HepG2 (cell line): ENCODE measurements around the gene TIMM23. TPM values are rescaled to one million over a fixed set of nuclear protein-coding genes. Genes with fewer than 3 reads are reported as not detected.
A peak's percentile ranks its signal among the peaks of the same experiment; 100 is the strongest.

Source experiments
- BCL3 ChIP-seq: sonication (generic); formaldehyde crosslinking; IDR thresholded peaks from 2 replicates; pipeline ENCODE4 v1.5.1; 2020; ENCODE audit warnings: mild to moderate bottlenecking, missing genetic modification reagents, moderate library complexity
- ELF1 ChIP-seq: sonication (generic); formaldehyde crosslinking; IDR thresholded peaks from 2 replicates; pipeline ENCODE4 v1.4.0; 2020; ENCODE audit warnings: missing genetic modification reagents
- FOXP4 ChIP-seq: sonication (generic); formaldehyde crosslinking; IDR thresholded peaks from 2 replicates; pipeline ENCODE4 v1.4.0; 2020; ENCODE audit warnings: missing genetic modification reagents
- KLF12 ChIP-seq: sonication (generic); formaldehyde crosslinking; IDR thresholded peaks from 2 replicates; pipeline ENCODE4 v1.4.0; 2020; ENCODE audit warnings: missing genetic modification reagents, borderline replicate concordance
- POLR2A ChIP-seq, 2 experiments: IDR thresholded peaks; 2 replicates each; pipeline ENCODE4 v1.6.1; 2011; ENCODE audit warnings: low read depth in 2 of 2, low read length in 2 of 2, mild to moderate bottlenecking in 1 of 2, moderate library complexity in 1 of 2; ENCODE audit not compliant: insufficient read depth in 1 of 2
- RARA ChIP-seq: IDR thresholded peaks from 2 replicates; pipeline ENCODE4 v1.6.1; 2016; ENCODE audit warnings: missing genetic modification reagents, missing compliant biosample characterization
- RXRA ChIP-seq: sonication (generic); formaldehyde crosslinking; IDR thresholded peaks from 2 replicates; pipeline ENCODE4 v1.5.1; 2020; ENCODE audit warnings: missing genetic modification reagents
- TBX2 ChIP-seq: sonication (generic); formaldehyde crosslinking; IDR thresholded peaks from 2 replicates; pipeline ENCODE4 v1.5.0; 2020; ENCODE audit warnings: missing genetic modification reagents, mild to moderate bottlenecking, borderline replicate concordance
- TEAD2 ChIP-seq: sonication (generic); formaldehyde crosslinking; IDR thresholded peaks from 2 replicates; pipeline ENCODE4 v1.9.0; 2021; ENCODE audit warnings: missing genetic modification reagents
- TRIM22 ChIP-seq: fragments of 450-650 bp; IDR thresholded peaks from 2 replicates; pipeline ENCODE4 v1.6.1; 2017
- ZFP91 ChIP-seq: sonication (generic); formaldehyde crosslinking; IDR thresholded peaks from 2 replicates; pipeline ENCODE4 v1.9.0; 2022; ENCODE audit warnings: missing genetic modification reagents, mild to moderate bottlenecking, borderline replicate concordance
- ZNF18 ChIP-seq: sonication (generic); formaldehyde crosslinking; IDR thresholded peaks from 2 replicates; pipeline ENCODE4 v1.8.0; 2022; ENCODE audit warnings: mild to moderate bottlenecking, missing genetic modification reagents; ENCODE audit not compliant: insufficient replicate concordance
- ZNF337 ChIP-seq: sonication (generic); formaldehyde crosslinking; IDR thresholded peaks from 2 replicates; pipeline ENCODE4 v1.5.1; 2020; ENCODE audit warnings: missing genetic modification reagents, low read depth, mild to moderate bottlenecking, borderline replicate concordance
- ZNF609 ChIP-seq: sonication (generic); formaldehyde crosslinking; IDR thresholded peaks from 2 replicates; pipeline ENCODE4 v1.4.0; 2020; ENCODE audit warnings: mild to moderate bottlenecking, missing genetic modification reagents, borderline replicate concordance
- polyA plus RNA-seq, 8 experiments: library from polyadenylated mRNA; depleted of rRNA in 3 of 8; stranded (reverse) in 7 of 8; unstranded in 1 of 8; fragments of >200 nt; fragmentation: Illumina TruSeq in 4 of 8; extraction: Trizol in 4 of 8; gene quantifications; 2 replicates each; pipeline versions ENCODE4 v1.2.1 to v1.2.3, GENCODE V29; 2011 to 2016; ENCODE audit warnings: low read depth in 4 of 8, missing spikeins in 1 of 8, mixed read lengths in 1 of 8; ENCODE audit not compliant: insufficient read depth in 1 of 8
- total RNA-seq, 5 experiments: library from RNA; depleted of rRNA; stranded (reverse); fragments of >200 nt; fragmentation: Illumina TruSeq; extraction: Trizol; gene quantifications; 2 replicates each; pipeline ENCODE4 v1.2.3, GENCODE V29; 2016; ENCODE audit warnings: low read depth in 1 of 5
- TF ChIP-seq, protein P1 (sequence below): IDR thresholded peaks from 2 replicates; pipeline ENCODE4 v1.6.1; 2018; ENCODE audit warnings: missing genetic modification reagents, mild to moderate bottlenecking, missing compliant biosample characterization

The TIMM23 gene
- total and polyA plus RNA-seq, 2 of the 13 experiments (the other 11 are each of a cell fraction or from before 2014, with no cell fraction given): 80.2 to 98.6 TPM

DNA sequence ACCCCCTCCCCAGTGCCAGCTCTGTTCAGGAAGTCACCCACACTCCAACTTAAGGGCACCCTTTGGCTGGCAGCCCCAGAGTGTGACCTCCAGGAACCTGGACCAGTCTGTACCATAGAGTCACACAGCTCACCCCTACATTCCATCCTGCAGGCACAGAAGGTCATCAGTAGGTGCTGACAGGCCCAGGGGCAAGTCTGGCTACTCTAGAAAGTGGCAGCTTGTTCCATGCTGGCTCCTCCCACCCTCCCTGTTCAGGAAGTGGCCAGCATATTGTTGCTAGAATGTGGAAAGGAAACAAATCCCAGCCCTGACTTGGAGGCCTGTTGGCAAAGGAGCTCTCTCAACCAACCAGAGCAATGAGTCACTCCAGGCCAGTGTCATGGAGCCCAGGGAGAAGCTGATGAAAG, 61.3 kb downstream of the TIMM23 start (continued):
- TF ChIP-seq ZNF18 (CRISPR knock-in tag) (peak; percentile 79), FOXP4 (CRISPR knock-in tag) (peak; percentile 63), ZNF337 (no peak), RARA (CRISPR knock-in tag) (peak; percentile 51), ELF1 (CRISPR knock-in tag) (peak; percentile 86), ZNF609 (CRISPR knock-in tag) (peak; percentile 61; the same call in 1 of the 2 replicates), RXRA (peak; percentile 19; the same call in 1 of the 2 replicates), TBX2 (CRISPR knock-in tag) (peak; percentile 28; the same call in 1 of the 2 replicates), BCL3 (CRISPR knock-in tag) (no peak), TEAD2 (no peak), TRIM22 (no peak), KLF12 (no peak), ZFP91 (peak; percentile 15; the same call in 1 of the 2 replicates), POLR2A (IDR thresholded peaks at IDR 0.05; ENCODE audit: insufficient read depth in 1 of 2, low read depth in 2 of 2, low read length in 2 of 2) (peak in 1 of 2 experiments; percentile 77; a peak in 2 of 4 replicates)
- TF ChIP-seq, protein P1, sequence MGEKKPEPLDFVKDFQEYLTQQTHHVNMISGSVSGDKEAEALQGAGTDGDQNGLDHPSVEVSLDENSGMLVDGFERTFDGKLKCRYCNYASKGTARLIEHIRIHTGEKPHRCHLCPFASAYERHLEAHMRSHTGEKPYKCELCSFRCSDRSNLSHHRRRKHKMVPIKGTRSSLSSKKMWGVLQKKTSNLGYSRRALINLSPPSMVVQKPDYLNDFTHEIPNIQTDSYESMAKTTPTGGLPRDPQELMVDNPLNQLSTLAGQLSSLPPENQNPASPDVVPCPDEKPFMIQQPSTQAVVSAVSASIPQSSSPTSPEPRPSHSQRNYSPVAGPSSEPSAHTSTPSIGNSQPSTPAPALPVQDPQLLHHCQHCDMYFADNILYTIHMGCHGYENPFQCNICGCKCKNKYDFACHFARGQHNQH (CRISPR knock-in tag): peak; percentile 47; the same call in 1 of the 2 replicates
